ENCODE data around the gene PIGW. TPM values are rescaled to one million over a fixed set of nuclear protein-coding genes. Genes with fewer than 3 reads are reported as not detected.

The PIGW gene
- total RNA-seq, 2 experiments from 2014 or later: 3.3 to 3.4 TPM

DNA sequence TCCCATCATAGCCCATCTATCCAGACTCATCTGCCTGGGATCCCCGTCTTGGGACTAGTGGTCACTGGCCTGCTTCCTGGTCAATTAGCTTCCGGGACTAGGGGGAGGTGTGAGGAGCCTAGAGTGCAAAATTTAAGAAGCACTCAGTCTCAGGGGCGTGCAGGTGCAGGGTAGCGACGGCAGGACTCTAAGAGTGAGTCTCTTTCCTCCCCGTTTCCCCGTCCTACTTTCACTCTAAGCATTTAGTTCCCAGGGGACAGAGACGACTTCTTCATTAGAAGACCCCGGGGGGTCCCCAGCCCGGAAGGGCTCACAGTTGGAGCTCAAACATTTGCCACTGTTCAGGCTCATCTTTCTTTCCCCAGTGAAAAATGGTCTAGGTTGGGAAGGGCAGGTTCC is 49.0 kb upstream of the PIGW start:
- Histone ChIP-seq H3K4me1 (ENCODE audit: insufficient read depth, low read length) (peaks cover 47% of the 10 kb centered on the region), H3K4me3 (ENCODE audit: low read length) (peak overlapping the region; percentile 99), H3K27ac (ENCODE audit: low read depth in 1 of 2, low read length in 2 of 2) (peak overlapping the region; percentile 19 to 60), H3K36me3 (ENCODE audit: insufficient read depth, low read length) (peaks cover 13% of the 10 kb centered on the region), H3K27me3 (ENCODE audit: control insufficient read depth in 1 of 2, insufficient read depth in 2 of 2, low read length in 2 of 2) (peaks cover 8 to 11% of the 10 kb centered on the region in 2 experiments), H3K9me3 (ENCODE audit: control insufficient read depth in 1 of 2, insufficient read depth in 1 of 2, low read length in 2 of 2) (no peaks in the 10 kb centered on the region)
- ATAC-seq (ENCODE audit: poor library complexity): no peak
- peaks cover 38% of the 10 kb centered on the region for H3K4me1 Mint-ChIP-seq (ENCODE audit: low read depth)
- ChIA-PET CTCF (no interaction called here), POLR2A (interaction anchor here (1.0 to 4.6 kb wide), 8 partner anchors 9 to 236 kb away, joined by 3 to 31 read pairs (median 6); partner anchors contain the start of genes GGNBP2, MRM1, MYO19 and PIGW)
- peak overlapping the region; percentile 88 for H3K27ac Mint-ChIP-seq
- peaks cover 27% of the 10 kb centered on the region for H3K36me3 Mint-ChIP-seq (ENCODE audit: low read depth)
- peaks cover 10% of the 10 kb centered on the region for H3K27me3 Mint-ChIP-seq
- DNase-seq: no peak
- H3K4me3 Mint-ChIP-seq: peak overlapping the region; percentile 99
- H3K9me3 Mint-ChIP-seq: no peaks in the 10 kb centered on the region
- intact Hi-C loops (cut with DNase I, micrococcal nuclease): loop anchor here (2.0 to 10.0 kb wide), 8 partner anchors 46 to 999 kb away; partner anchors contain the start of genes DHRS11 (in 1 of the 2), DUSP14 (in 1 of the 2), GGNBP2 (in 1 of the 2) and LYZL6 (in 1 of the 2)
- TF ChIP-seq, protein P1, sequence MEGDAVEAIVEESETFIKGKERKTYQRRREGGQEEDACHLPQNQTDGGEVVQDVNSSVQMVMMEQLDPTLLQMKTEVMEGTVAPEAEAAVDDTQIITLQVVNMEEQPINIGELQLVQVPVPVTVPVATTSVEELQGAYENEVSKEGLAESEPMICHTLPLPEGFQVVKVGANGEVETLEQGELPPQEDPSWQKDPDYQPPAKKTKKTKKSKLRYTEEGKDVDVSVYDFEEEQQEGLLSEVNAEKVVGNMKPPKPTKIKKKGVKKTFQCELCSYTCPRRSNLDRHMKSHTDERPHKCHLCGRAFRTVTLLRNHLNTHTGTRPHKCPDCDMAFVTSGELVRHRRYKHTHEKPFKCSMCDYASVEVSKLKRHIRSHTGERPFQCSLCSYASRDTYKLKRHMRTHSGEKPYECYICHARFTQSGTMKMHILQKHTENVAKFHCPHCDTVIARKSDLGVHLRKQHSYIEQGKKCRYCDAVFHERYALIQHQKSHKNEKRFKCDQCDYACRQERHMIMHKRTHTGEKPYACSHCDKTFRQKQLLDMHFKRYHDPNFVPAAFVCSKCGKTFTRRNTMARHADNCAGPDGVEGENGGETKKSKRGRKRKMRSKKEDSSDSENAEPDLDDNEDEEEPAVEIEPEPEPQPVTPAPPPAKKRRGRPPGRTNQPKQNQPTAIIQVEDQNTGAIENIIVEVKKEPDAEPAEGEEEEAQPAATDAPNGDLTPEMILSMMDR (IDR thresholded peaks at IDR 0.05): no peak

DNA sequence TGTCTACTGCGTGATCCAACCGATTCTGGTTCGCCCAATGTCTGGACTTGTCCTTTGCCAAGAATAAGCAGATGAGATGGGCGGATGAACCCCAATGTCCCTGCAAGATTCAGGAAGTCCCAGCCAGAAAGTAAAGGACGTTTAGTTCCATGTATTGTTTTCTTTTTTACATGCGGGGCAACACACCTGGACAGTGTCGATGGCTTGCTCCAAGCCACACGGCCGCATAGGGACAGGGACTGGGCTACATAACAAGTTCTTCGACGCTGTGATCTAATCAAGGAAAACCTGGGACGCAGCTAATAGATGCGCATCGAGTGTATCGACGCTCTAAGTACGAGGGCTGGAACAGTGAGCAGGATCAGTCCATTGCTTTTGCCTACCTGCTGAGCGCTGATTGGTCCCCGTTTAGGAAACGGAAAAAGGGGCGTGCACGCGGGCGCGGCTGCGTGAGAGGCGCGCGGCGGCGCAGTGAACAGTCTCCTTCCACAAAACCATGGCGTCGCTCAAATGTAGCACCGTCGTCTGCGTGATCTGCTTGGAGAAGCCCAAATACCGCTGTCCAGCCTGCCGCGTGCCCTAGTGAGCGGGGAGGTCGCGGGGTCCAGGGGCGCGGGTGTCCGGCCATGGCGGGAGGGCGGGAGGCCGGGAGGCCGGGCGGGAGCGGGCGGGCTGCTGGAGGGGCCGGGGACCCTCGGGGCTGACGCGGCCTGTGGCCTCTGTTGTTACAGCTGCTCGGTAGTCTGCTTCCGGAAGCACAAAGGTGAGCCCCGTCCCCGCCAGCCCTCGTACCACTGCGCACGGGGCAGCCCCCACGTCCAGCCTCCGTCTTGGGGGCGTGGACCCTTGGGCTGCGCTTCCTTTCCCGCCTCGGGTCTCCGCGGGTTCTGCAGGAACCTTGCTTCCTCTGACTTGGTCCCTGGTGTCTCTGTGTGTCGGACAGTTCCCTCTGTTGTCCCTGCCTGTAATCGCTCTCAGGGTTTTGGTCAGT is 48.3 kb upstream of the PIGW start, which contains the start of gene ZNHIT3:
TSS of gene ZNHIT3 (plus strand) at position 478 of the 991 bp plus-strand sequence. CDS start at position 497, 19 bp downstream.
- H3K4me1 Mint-ChIP-seq (ENCODE audit: low read depth): peaks cover 44% of the 10 kb centered on the region
- H3K27ac Mint-ChIP-seq: peak within 1 kb of the TSS; percentile 88
- H3K27me3 ChIP-seq (ENCODE audit: control insufficient read depth in 1 of 2, insufficient read depth in 2 of 2, low read length in 2 of 2): peaks cover 8 to 10% of the 10 kb centered on the region in 2 experiments
- intact Hi-C loops (cut with DNase I, micrococcal nuclease): loop anchor here (2.0 to 10.0 kb wide), 8 partner anchors 46 to 998 kb away; partner anchors contain the start of genes DHRS11 (in 1 of the 2), DUSP14 (in 1 of the 2), GGNBP2 (in 1 of the 2) and LYZL6 (in 1 of the 2)
- H3K4me3 Mint-ChIP-seq: peak within 1 kb of the TSS; percentile 99
- CTCF ChIA-PET: no interaction called here
- no peaks in the 10 kb centered on the region for H3K9me3 ChIP-seq (ENCODE audit: control insufficient read depth in 1 of 2, insufficient read depth in 1 of 2, low read length in 2 of 2)
- DNase-seq: peak; percentile 81 to 96 (median 86)
- TF ChIP-seq, protein P1 (IDR thresholded peaks at IDR 0.05): no peak
- peaks cover 10% of the 10 kb centered on the region for H3K27me3 Mint-ChIP-seq
- H3K9me3 Mint-ChIP-seq: no peaks in the 10 kb centered on the region
- POLR2A ChIA-PET: interaction anchor here (1.0 to 4.6 kb wide), 8 partner anchors 8 to 235 kb away, joined by 3 to 31 read pairs (median 6); partner anchors contain the start of genes GGNBP2, MRM1, MYO19 and PIGW
- H3K27ac ChIP-seq (ENCODE audit: low read depth in 1 of 2, low read length in 2 of 2): peak within 1 kb of the TSS; percentile 41 to 60
- peaks cover 32% of the 10 kb centered on the region for H3K36me3 Mint-ChIP-seq (ENCODE audit: low read depth)
- peaks cover 52% of the 10 kb centered on the region for H3K4me1 ChIP-seq (ENCODE audit: insufficient read depth, low read length)
- peaks cover 18% of the 10 kb centered on the region for H3K36me3 ChIP-seq (ENCODE audit: insufficient read depth, low read length)
- ATAC-seq (ENCODE audit: poor library complexity): peak; percentile 95
- peak within 1 kb of the TSS; percentile 99 for H3K4me3 ChIP-seq (ENCODE audit: low read length)

DNA sequence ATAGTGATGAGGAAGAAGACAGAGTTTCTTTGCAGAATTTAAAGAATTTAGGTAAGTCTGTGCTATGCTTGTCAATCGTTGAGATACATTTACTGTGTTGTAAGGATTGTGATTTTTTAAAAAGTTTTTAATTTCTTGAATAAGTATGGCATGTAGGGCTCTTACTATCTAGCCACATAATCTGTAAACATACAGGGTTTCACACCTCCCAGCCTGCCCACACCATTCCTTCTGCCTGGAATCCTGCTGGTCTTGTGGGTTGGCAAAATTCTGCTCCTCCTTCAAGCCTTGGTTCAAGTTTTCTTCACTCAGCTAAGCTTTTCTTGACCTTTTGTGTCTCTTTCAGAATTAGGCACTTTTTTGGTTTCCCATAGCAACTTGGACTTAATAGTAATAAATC is 40.8 kb upstream of the PIGW start:
- DNase-seq: no peak
- no peaks in the 10 kb centered on the region for H3K9me3 Mint-ChIP-seq
- Histone ChIP-seq H3K27ac (ENCODE audit: low read depth in 1 of 2, low read length in 2 of 2) (no peak overlapping the region), H3K4me3 (ENCODE audit: low read length) (no peak overlapping the region), H3K4me1 (ENCODE audit: insufficient read depth, low read length) (peaks cover 8% of the 10 kb centered on the region), H3K9me3 (ENCODE audit: control insufficient read depth in 1 of 2, insufficient read depth in 1 of 2, low read length in 2 of 2) (no peaks in the 10 kb centered on the region), H3K27me3 (ENCODE audit: control insufficient read depth in 1 of 2, insufficient read depth in 2 of 2, low read length in 2 of 2) (no peaks in the 10 kb centered on the region), H3K36me3 (ENCODE audit: insufficient read depth, low read length) (peaks cover 81% of the 10 kb centered on the region)
- no peak overlapping the region for H3K4me3 Mint-ChIP-seq
- ATAC-seq (ENCODE audit: poor library complexity): no peak
- intact Hi-C loops (cut with DNase I, micrococcal nuclease): loop anchor here in 1 of 2 experiments (10.0 kb wide), 1 partner anchor 649 kb away; no protein-coding TSS in a partner anchor
- ChIA-PET CTCF (no interaction called here), POLR2A (no interaction called here)
- peaks cover 28% of the 10 kb centered on the region for H3K4me1 Mint-ChIP-seq (ENCODE audit: low read depth)
- no peaks in the 10 kb centered on the region for H3K27me3 Mint-ChIP-seq
- H3K36me3 Mint-ChIP-seq (ENCODE audit: low read depth): peaks cover 85% of the 10 kb centered on the region
- TF ChIP-seq, protein P1 (IDR thresholded peaks at IDR 0.05): no peak
- H3K27ac Mint-ChIP-seq: no peak overlapping the region

All from CD4-positive, alpha-beta T cell (primary cell).